Glutamatergic neuron (in vitro differentiated cells): ENCODE measurements around the gene SON. TPM values are rescaled to one million over a fixed set of nuclear protein-coding genes. Genes with fewer than 3 reads are reported as not detected.
"Not testable (repeated sequence)": the region's sequence is repeated elsewhere in the genome, so short reads cannot be mapped to it uniquely, and the experiment has no call there.

Experiments
- DNase-seq: peaks from one replicate; pipeline ENCODE4 v3.0.0; 2022
- H3K27ac Mint-ChIP-seq: one replicate; pipeline ENCODE4 v1.8.0; 2020; ENCODE audit warnings: mild to moderate bottlenecking, mixed read lengths, inconsistent platforms; ENCODE audit not compliant: unreplicated experiment
- H3K27me3 Mint-ChIP-seq: one replicate; pipeline ENCODE4 v1.8.0; 2020; ENCODE audit warnings: mild to moderate bottlenecking, moderate library complexity, mixed read lengths, inconsistent platforms; ENCODE audit not compliant: unreplicated experiment
- H3K36me3 Mint-ChIP-seq: one replicate; pipeline ENCODE4 v1.8.0; 2020; ENCODE audit warnings: mild to moderate bottlenecking, mixed read lengths, inconsistent platforms; ENCODE audit not compliant: unreplicated experiment
- H3K4me1 Mint-ChIP-seq: one replicate; pipeline ENCODE4 v1.8.0; 2020; ENCODE audit warnings: mild to moderate bottlenecking, low read depth, mixed read lengths, inconsistent platforms; ENCODE audit not compliant: unreplicated experiment
- H3K4me3 Mint-ChIP-seq: one replicate; pipeline ENCODE4 v1.8.0; 2020; ENCODE audit warnings: mild to moderate bottlenecking, mixed read lengths, inconsistent platforms; ENCODE audit not compliant: unreplicated experiment
- H3K9me3 Mint-ChIP-seq: one replicate; pipeline ENCODE4 v1.8.0; 2020; ENCODE audit warnings: mild to moderate bottlenecking, moderate library complexity, mixed read lengths, inconsistent platforms; ENCODE audit not compliant: unreplicated experiment
- total RNA-seq: library from RNA; stranded (reverse); fragmentation: NEBNext Ultra II Directional; extraction: Animal tissue kit (Norgen Biotek cat#: 25700); gene quantifications from one replicate; pipeline ENCODE4 v1.2.1, GENCODE V29; 2021; ENCODE audit not compliant: unreplicated experiment
- TF ChIP-seq, protein P1 (sequence below): fragments of 200-600 bp; sonication (generic); IDR thresholded peaks from one replicate; pipeline ENCODE4 v1.5.0; 2021; ENCODE audit not compliant: partially characterized antibody, unreplicated experiment

Gene SON
- total RNA-seq, 1 donor from 2014 or later = 289 TPM

GRCh38 chr21:33588485-33589335, 45.9 kb downstream of the SON start, which contains the start of gene DONSON:
DONSON (minus strand) TSS chr21:33588684; CDS start chr21:33588641, 43 bp downstream.
- H3K9me3 Mint-ChIP-seq = no peaks in the 10 kb centered on the region
- H3K36me3 Mint-ChIP-seq = no peaks in the 10 kb centered on the region
- H3K27me3 Mint-ChIP-seq = no peaks in the 10 kb centered on the region
- peaks cover 2% of the 10 kb centered on the region for H3K4me1 Mint-ChIP-seq
- DNase-seq = peak; percentile 94
- peak within 1 kb of the TSS; percentile 94 for H3K4me3 Mint-ChIP-seq
- peak within 1 kb of the TSS; percentile 43 for H3K27ac Mint-ChIP-seq
- TF ChIP-seq, protein P1, sequence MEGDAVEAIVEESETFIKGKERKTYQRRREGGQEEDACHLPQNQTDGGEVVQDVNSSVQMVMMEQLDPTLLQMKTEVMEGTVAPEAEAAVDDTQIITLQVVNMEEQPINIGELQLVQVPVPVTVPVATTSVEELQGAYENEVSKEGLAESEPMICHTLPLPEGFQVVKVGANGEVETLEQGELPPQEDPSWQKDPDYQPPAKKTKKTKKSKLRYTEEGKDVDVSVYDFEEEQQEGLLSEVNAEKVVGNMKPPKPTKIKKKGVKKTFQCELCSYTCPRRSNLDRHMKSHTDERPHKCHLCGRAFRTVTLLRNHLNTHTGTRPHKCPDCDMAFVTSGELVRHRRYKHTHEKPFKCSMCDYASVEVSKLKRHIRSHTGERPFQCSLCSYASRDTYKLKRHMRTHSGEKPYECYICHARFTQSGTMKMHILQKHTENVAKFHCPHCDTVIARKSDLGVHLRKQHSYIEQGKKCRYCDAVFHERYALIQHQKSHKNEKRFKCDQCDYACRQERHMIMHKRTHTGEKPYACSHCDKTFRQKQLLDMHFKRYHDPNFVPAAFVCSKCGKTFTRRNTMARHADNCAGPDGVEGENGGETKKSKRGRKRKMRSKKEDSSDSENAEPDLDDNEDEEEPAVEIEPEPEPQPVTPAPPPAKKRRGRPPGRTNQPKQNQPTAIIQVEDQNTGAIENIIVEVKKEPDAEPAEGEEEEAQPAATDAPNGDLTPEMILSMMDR = no peak

DNA sequence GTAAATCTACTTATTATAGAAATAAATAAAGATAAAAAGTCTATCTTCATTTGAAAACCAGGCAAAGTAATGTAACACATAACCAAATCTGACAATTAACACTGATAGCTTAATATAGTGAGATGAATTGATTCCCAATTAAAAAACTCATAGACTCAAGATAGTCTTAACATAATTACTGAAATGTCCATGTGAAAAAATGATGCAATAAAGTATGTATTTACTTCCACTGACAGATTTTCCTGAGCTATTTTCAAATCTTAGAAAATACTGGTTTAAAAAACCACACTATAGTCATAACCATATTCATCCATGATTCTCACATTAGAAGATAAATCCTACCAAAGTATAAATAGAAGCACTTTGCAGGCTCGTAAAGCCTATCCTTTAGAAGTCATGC, 55.2 kb downstream of the SON start:
- Mint-ChIP-seq H3K27ac (no peak overlapping the region), H3K36me3 (no peaks in the 10 kb centered on the region), H3K4me1 (no peaks in the 10 kb centered on the region), H3K9me3 (no peaks in the 10 kb centered on the region), H3K4me3 (no peak overlapping the region), H3K27me3 (no peaks in the 10 kb centered on the region)
- DNase-seq = no peak
- TF ChIP-seq, protein P1 = no peak

GRCh38 chr21:33608559-33608958, 65.7 kb downstream of the SON start:
- Mint-ChIP-seq H3K4me1 (no peaks in the 10 kb centered on the region), H3K4me3 (no peak overlapping the region), H3K36me3 (no peaks in the 10 kb centered on the region), H3K27ac (no peak overlapping the region), H3K27me3 (no peaks in the 10 kb centered on the region), H3K9me3 (no peaks in the 10 kb centered on the region)
- no peak for DNase-seq
- TF ChIP-seq, protein P1 = no peak

GRCh38 chr21:33611006-33611744, 68.3 kb downstream of the SON start:
- peaks cover 1% of the 10 kb centered on the region for H3K9me3 Mint-ChIP-seq
- no peak overlapping the region for H3K4me3 Mint-ChIP-seq
- DNase-seq = no peak
- H3K27me3 Mint-ChIP-seq = no peaks in the 10 kb centered on the region
- TF ChIP-seq, protein P1 = no peak
- H3K4me1 Mint-ChIP-seq = no peaks in the 10 kb centered on the region
- no peak overlapping the region for H3K27ac Mint-ChIP-seq
- H3K36me3 Mint-ChIP-seq = no peaks in the 10 kb centered on the region

GRCh38 chr21:33617565-33617964, 74.7 kb downstream of the SON start:
- not testable (repeated sequence) for H3K4me1 Mint-ChIP-seq, H3K36me3 Mint-ChIP-seq, H3K9me3 Mint-ChIP-seq, H3K27ac Mint-ChIP-seq, H3K4me3 Mint-ChIP-seq, DNase-seq, H3K27me3 Mint-ChIP-seq
